Stomach (tissue), 9 donors: Measurements from ENCODE around the gene TLR9. TPM values are rescaled to one million over a fixed set of nuclear protein-coding genes. Genes with fewer than 3 reads are reported as not detected.

ENCODE experiments used
- DNase-seq, 2 donors: peaks; one replicate each; pipeline versions ENCODE4 v3.0.0 to v3.0.0-alpha.2; 2013 to 2019
- H3K27ac ChIP-seq, 5 donors: fragments of 200-600 bp in 4 of 5; sonication (generic) in 4 of 5; one replicate each; pipeline ENCODE4 v1.5.1; 2013 to 2019; ENCODE audit warnings: mild to moderate bottlenecking in 1 of 5, moderate library complexity in 1 of 5
- H3K27me3 ChIP-seq, 3 donors: fragments of 200-600 bp; sonication (generic); one replicate each; pipeline ENCODE4 v1.5.1; 2017 to 2019; ENCODE audit warnings: mixed run types in 1 of 3
- H3K36me3 ChIP-seq, 4 donors: fragments of 200-600 bp; sonication (generic); 1 replicate in 3 of 4; 2 replicates in 1 of 4; pipeline ENCODE4 v1.5.1; 2016 to 2019
- H3K4me1 ChIP-seq, 4 donors: fragments of 200-600 bp; sonication (generic); one replicate each; pipeline ENCODE4 v1.5.1; 2016 to 2019
- H3K4me3 ChIP-seq, 4 donors: fragments of 200-600 bp; sonication (generic) in 3 of 4; one replicate each; pipeline ENCODE4 v1.5.1; 2016 to 2019; ENCODE audit warnings: mild to moderate bottlenecking in 1 of 4
- H3K9me3 ChIP-seq, 4 donors: fragments of 200-600 bp; sonication (generic); one replicate each; pipeline ENCODE4 v1.5.1; 2016 to 2019
- EP300 ChIP-seq: sonication (generic); formaldehyde crosslinking; IDR thresholded peaks from one replicate; pipeline ENCODE4 v1.6.1; 2017; ENCODE audit warnings: antibody characterized with exemption
- POLR2A ChIP-seq, 4 donors: fragments of 450-650 bp; IDR thresholded peaks; one replicate each; pipeline ENCODE4 v1.6.1; 2016; ENCODE audit warnings: antibody characterized with exemption in 4 of 4, control low read depth in 2 of 4, mild to moderate bottlenecking in 1 of 4, moderate library complexity in 1 of 4
- POLR2AphosphoS5 ChIP-seq, 3 donors: sonication (generic); formaldehyde crosslinking; IDR thresholded peaks; one replicate each; pipeline ENCODE4 v1.6.1; 2016; ENCODE audit warnings: antibody characterized with exemption in 3 of 3
- WGBS, 5 donors: extraction: QIAGEN DNeasy Blood & Tissue Kit in 3 of 5; methylation state at CpG; one replicate each; pipeline versions ENCODE4 v1.1.5 to v1.1.7; 2013 to 2018; 5-methylcytosine and 5-hydroxymethylcytosine counted together
- intact Hi-C: fragments of 100-400 bp; cut with DNase I; formaldehyde crosslinking; loops from one replicate; pipeline ENCODE4 v1.15.1; 2023; ENCODE audit warnings: low total_unique reads
- polyA plus RNA-seq, 3 donors: library from polyadenylated mRNA; stranded (reverse); fragments of 200-250 nt; gene quantifications; one replicate each; pipeline ENCODE4 v1.2.3, GENCODE V29; 2013
- total RNA-seq, 5 donors: library from RNA; depleted of rRNA; stranded (reverse); fragments of >200 nt; gene quantifications; one replicate each; pipeline versions ENCODE4 v1.1.0 to v1.2.3, GENCODE V29; 2014 to 2016
- TF ChIP-seq, protein P1 (sequence below), 7 experiments: fragments of 450-650 bp in 4 of 7; fragments of 200-600 bp in 3 of 7; sonication (generic) in 3 of 7; IDR thresholded peaks; one replicate each; pipeline ENCODE4 v1.5.1; 2016 to 2019; ENCODE audit warnings: antibody characterized with exemption in 7 of 7, control low read depth in 2 of 7, mild to moderate bottlenecking in 1 of 7
- donor health status: healthy with polysubstance abuse.
- donor health status: Bipolar disorder and iron deficiency.
- donor health status: healthy.

The TLR9 gene
- total and polyA plus RNA-seq, 8 donors, result 0.18 TPM; not detected in 7

DNA sequence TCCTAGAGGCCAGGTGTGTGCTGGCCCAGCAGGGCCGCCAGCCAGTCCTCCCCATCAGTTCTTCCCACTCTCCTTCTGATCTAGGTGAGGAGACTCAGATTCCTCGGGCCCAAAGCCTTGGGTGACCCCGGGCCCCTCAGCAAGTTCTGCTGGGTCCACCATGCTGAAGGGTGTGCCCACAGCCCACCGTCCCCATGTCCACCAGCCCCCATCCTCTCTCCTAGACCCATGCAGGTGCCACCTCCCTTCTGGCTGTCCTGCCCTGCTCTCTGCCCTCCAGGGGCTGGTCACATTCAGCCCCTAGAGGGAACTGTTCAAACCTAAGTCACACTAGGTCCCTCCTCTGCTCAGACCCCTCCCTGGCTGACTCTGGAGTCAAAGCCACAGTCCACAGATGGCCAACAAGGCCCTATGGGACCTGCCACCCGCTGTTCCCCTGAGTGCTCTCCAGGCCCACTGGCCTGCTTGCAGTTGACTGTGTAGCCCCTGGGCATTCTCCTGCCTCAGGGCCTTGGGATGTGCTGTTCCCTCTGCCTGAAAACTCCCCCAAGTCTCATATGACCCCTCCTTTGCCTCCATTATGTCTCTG lies 878 bp upstream of the TLR9 start:
- H3K27ac ChIP-seq, result peak overlapping the region in 1 of 5 donors; percentile 42
- DNase-seq, result peak in 1 of 2 donors; percentile 5
- intact Hi-C loops, result no loop called here
- H3K4me1 ChIP-seq, result peaks cover 0 to 16% (median 5%) of the 10 kb centered on the region in 4 donors
- WGBS, 5 donors, result 76 to 100% (median 87%) methylated on average over 5 of the region's 5 CpGs
- H3K27me3 ChIP-seq, result no peaks in the 10 kb centered on the region
- no peaks in the 10 kb centered on the region for H3K9me3 ChIP-seq
- H3K4me3 ChIP-seq, result no peak overlapping the region
- H3K36me3 ChIP-seq, result peaks cover 33 to 46% (median 43%) of the 10 kb centered on the region in 4 donors
- TF ChIP-seq POLR2AphosphoS5 (IDR thresholded peaks at IDR 0.05), result no peak
- no peak for TF ChIP-seq EP300
- TF ChIP-seq, protein P1, sequence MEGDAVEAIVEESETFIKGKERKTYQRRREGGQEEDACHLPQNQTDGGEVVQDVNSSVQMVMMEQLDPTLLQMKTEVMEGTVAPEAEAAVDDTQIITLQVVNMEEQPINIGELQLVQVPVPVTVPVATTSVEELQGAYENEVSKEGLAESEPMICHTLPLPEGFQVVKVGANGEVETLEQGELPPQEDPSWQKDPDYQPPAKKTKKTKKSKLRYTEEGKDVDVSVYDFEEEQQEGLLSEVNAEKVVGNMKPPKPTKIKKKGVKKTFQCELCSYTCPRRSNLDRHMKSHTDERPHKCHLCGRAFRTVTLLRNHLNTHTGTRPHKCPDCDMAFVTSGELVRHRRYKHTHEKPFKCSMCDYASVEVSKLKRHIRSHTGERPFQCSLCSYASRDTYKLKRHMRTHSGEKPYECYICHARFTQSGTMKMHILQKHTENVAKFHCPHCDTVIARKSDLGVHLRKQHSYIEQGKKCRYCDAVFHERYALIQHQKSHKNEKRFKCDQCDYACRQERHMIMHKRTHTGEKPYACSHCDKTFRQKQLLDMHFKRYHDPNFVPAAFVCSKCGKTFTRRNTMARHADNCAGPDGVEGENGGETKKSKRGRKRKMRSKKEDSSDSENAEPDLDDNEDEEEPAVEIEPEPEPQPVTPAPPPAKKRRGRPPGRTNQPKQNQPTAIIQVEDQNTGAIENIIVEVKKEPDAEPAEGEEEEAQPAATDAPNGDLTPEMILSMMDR (IDR thresholded peaks at IDR 0.05), result no peak
- TF ChIP-seq POLR2A (IDR thresholded peaks at IDR 0.05), result no peak

DNA sequence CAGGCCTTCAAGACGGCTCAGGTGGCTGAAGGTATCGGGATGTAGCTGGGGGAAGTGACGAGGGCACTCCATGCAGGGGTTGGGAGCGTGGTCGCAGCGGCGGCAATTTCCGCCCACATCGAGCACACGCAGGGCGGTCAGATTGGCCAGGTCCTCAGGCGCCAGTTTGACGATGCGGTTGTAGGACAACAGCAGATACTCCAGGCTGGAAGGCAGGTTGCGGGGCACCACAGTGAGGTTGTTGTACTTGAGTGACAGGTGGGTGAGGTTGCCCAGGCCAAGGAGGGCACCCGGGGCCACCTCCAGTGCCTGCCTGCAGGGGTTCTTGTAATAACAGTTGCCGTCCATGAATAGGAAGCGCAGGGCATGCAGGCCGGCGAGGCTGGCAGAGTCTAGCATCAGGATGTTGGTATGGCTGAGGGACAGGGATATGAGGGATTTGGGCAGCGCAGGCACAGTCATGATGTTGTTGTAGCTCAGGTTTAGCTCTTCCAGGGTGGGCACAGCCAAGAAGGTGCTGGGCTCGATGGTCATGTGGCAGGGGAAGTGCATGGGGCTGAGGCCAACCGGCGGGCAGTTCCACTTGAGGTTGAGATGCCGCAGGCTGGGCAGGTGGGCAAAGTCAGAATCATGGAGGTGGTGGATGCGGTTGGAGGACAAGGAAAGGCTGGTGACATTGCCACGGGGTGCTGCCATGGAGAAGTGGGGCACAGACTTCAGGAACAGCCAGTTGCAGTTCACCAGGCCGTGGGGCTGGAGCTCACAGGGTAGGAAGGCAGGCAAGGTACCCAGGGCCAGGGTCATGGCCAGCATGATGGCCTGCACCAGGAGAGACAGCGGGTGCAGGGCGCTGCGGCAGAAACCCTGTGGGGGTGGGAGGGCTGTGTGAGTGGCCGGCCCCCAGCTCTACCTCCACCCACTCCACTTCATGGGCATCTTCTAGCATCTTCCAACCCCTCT lies 1.7 kb downstream of the TLR9 start:
- Histone ChIP-seq H3K4me1 (peaks cover 16 to 41% (median 27%) of the 10 kb centered on the region in 4 donors), H3K27ac (no peak overlapping the region), H3K9me3 (no peaks in the 10 kb centered on the region), H3K36me3 (peaks cover 7 to 21% (median 17%) of the 10 kb centered on the region in 4 donors), H3K4me3 (no peak overlapping the region), H3K27me3 (no peaks in the 10 kb centered on the region)
- DNase-seq, result no peak
- intact Hi-C loops, result loop anchor here (5.0 kb wide), 1 partner anchor 119 kb away; no protein-coding TSS in a partner anchor
- TF ChIP-seq POLR2AphosphoS5 (IDR thresholded peaks at IDR 0.05), result no peak
- no peak for TF ChIP-seq POLR2A (IDR thresholded peaks at IDR 0.05)
- TF ChIP-seq, protein P1 (IDR thresholded peaks at IDR 0.05), result no peak
- TF ChIP-seq EP300, result no peak
- 94 to 95% (median 94%) methylated on average over 32 of the region's 32 CpGs for WGBS, 5 donors

DNA sequence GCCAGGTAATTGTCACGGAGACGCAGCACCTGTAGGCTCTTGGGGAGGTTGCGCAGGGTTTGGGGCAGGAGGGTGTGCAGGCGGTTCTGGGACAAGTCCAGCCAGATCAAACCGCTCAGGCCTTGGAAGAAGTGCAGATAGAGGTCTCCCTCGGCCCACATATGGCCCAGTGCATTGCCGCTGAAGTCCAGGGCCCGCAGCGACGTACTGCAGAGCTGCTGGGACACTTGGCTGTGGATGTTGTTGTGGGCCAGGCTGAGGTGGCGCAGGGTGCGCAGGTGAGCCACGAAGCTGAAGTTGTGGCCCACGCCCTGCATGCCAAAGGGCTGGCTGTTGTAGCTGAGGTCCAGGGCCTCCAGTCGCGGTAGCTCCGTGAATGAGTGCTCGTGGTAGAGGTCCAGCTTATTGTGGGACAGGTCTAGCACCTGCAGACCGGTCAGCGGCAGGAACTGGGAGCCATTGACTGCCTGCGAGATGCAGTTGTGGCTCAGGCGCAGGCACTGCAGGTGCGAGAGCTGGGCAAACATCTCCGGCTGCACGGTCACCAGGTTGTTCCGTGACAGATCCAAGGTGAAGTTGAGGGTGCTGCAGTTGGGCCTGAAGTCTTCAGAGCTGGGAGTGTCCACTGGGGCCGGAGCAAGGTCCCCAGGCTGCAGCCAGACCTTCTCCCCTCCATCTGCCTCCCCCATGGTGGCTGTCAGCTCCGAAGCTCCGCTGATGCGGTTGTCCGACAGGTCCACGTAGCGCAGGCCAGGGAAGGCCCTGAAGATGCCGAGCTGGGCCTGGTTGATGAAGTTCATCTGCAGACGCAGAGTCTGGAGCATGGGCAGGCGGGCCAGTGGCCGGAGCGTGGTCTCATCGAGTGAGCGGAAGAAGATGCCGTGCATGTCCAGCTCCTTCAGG lies 2.9 kb downstream of the TLR9 start:
- Histone ChIP-seq H3K9me3 (no peaks in the 10 kb centered on the region), H3K27ac (no peak overlapping the region), H3K4me3 (no peak overlapping the region), H3K36me3 (peaks cover 0 to 10% (median 5%) of the 10 kb centered on the region in 4 donors), H3K4me1 (peaks cover 26 to 52% (median 38%) of the 10 kb centered on the region in 4 donors), H3K27me3 (no peaks in the 10 kb centered on the region)
- DNase-seq, result no peak
- intact Hi-C loops, result loop anchor here (5.0 kb wide), 1 partner anchor 120 kb away; no protein-coding TSS in a partner anchor
- TF ChIP-seq, protein P1 (IDR thresholded peaks at IDR 0.05), result no peak
- TF ChIP-seq POLR2AphosphoS5 (IDR thresholded peaks at IDR 0.05) (no peak), POLR2A (IDR thresholded peaks at IDR 0.05) (no peak), EP300 (no peak)
- 89 to 94% (median 90%) methylated on average over 31 to 41 of the region's 41 CpGs for WGBS, 5 donors
